D721Med (cell line): Measurements from ENCODE around the gene ID2.

Source experiments
- DNase-seq: peaks from one replicate; pipeline ENCODE4 v3.0.0; 2011; ENCODE audit warnings: low spot score; ENCODE audit not compliant: insufficient read length
- FAIRE-seq: peaks from 2 replicates; lab custom pipeline; 2011; peaks lifted over from hg19 to GRCh38; lab: Jason Lieb, UNC
- CTCF ChIP-seq: IDR thresholded peaks from 2 replicates; pipeline ENCODE4 v1.5.1; 2012; ENCODE audit warnings: mild to moderate bottlenecking, control low read depth; ENCODE audit not compliant: insufficient read depth; ENCODE audit errors: missing control alignments

Gene ID2

GRCh38 chr2:8701681-8702379 is 20.0 kb downstream of the ID2 start:
- FAIRE-seq (no peak), DNase-seq (no peak)
- TF ChIP-seq CTCF, result no peak

- no peak for FAIRE-seq
- DNase-seq, result no peak
- no peak for TF ChIP-seq CTCF
Observed at GRCh38 chr2:8704906-8705305, 23.1 kb downstream of the ID2 start.

- DNase-seq, result no peak
- no peak for FAIRE-seq
- TF ChIP-seq CTCF, result no peak
Observed at GRCh38 chr2:8709611-8710010, 27.8 kb downstream of the ID2 start.

GRCh38 chr2:8710951-8711350 is 29.1 kb downstream of the ID2 start:
- TF ChIP-seq CTCF, result no peak
- DNase-seq, result no peak
- no peak for FAIRE-seq

GRCh38 chr2:8714283-8714682 is 32.4 kb downstream of the ID2 start:
- DNase-seq (no peak), FAIRE-seq (no peak)
- no peak for TF ChIP-seq CTCF

GRCh38 chr2:8714971-8715370 is 33.1 kb downstream of the ID2 start:
- FAIRE-seq (no peak), DNase-seq (no peak)
- TF ChIP-seq CTCF, result no peak

- no peak for TF ChIP-seq CTCF
- DNase-seq, result no peak
- FAIRE-seq, result no peak
Observed at GRCh38 chr2:8719528-8719927, 37.7 kb downstream of the ID2 start.
